Measurements from ENCODE around the gene OR51A2. TPM values are rescaled to one million over a fixed set of nuclear protein-coding genes. Genes with fewer than 3 reads are reported as not detected.

OR51A2 gene
- total RNA-seq, 1 donor from 2014 or later = not detected

Other genes with a start within 250 kb of the OR51A2 start
- gene OR51F1, start 185.8 kb downstream of the OR51A2 start, total RNA-seq = not detected
- gene OR52R1, start 151.3 kb downstream of the OR51A2 start, total RNA-seq = not detected
- not detected for gene OR51F2, start 134.4 kb downstream of the OR51A2 start, total RNA-seq
- gene OR51S1, start 106.5 kb downstream of the OR51A2 start, total RNA-seq = not detected
- gene OR51T1, start 73.8 kb downstream of the OR51A2 start, total RNA-seq = not detected
- not detected for gene OR51A7, start 51.9 kb downstream of the OR51A2 start, total RNA-seq
- gene OR51G2, start 36.4 kb downstream of the OR51A2 start, total RNA-seq = not detected
- not detected for gene OR51G1, start 31.4 kb downstream of the OR51A2 start, total RNA-seq
- gene OR51A4, start 8.1 kb downstream of the OR51A2 start, total RNA-seq = not detected
- gene OR51L1, start 39.1 kb upstream of the OR51A2 start, total RNA-seq = not detected
- gene OR52J3, start 90.8 kb upstream of the OR51A2 start, total RNA-seq = not detected
- not detected for gene OR52E2, start 103.9 kb upstream of the OR51A2 start, total RNA-seq
- gene OR52E1, start 113.9 kb upstream of the OR51A2 start, total RNA-seq = not detected
- not detected for gene OR52A5, start 182.6 kb upstream of the OR51A2 start, total RNA-seq
- not detected for gene OR52A1, start 199.0 kb upstream of the OR51A2 start, total RNA-seq
- gene OR51V1, start 245.0 kb upstream of the OR51A2 start, total RNA-seq = not detected